ENCODE measurements around the gene CITED2.
A peak's percentile ranks its signal among the peaks of the same experiment; 100 is the strongest.
"Not testable (repeated sequence)": the region's sequence is repeated elsewhere in the genome, so short reads cannot be mapped to it uniquely, and the experiment has no call there.

CITED2 gene

DNA sequence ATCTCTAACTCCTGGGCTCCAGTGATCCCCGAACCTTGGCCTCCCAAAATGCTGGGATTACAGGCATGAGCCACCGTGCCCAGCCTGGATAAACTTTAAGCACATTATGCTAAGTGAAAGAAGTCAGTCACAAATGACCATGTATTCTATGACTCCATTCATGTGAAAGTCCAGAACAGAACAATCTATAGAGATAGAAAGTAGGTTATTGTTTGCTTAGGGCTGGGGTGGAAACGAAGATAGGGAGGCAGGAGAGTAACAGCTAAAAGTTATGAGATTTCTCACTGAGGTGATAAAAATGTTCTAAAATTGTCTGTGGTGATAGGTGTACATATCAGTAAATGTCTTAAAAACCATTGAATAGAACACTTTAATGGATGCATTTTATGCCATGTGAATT is 40.9 kb upstream of the CITED2 start:
- H3K4me3 ChIP-seq (replicated peaks; ENCODE audit: low read depth, low read length): no peak overlapping the region
- no peak for DNase-seq (ENCODE audit: extremely low read depth, low read depth)
- TF ChIP-seq, protein P1, sequence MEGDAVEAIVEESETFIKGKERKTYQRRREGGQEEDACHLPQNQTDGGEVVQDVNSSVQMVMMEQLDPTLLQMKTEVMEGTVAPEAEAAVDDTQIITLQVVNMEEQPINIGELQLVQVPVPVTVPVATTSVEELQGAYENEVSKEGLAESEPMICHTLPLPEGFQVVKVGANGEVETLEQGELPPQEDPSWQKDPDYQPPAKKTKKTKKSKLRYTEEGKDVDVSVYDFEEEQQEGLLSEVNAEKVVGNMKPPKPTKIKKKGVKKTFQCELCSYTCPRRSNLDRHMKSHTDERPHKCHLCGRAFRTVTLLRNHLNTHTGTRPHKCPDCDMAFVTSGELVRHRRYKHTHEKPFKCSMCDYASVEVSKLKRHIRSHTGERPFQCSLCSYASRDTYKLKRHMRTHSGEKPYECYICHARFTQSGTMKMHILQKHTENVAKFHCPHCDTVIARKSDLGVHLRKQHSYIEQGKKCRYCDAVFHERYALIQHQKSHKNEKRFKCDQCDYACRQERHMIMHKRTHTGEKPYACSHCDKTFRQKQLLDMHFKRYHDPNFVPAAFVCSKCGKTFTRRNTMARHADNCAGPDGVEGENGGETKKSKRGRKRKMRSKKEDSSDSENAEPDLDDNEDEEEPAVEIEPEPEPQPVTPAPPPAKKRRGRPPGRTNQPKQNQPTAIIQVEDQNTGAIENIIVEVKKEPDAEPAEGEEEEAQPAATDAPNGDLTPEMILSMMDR (IDR thresholded peaks at IDR 0.05; ENCODE audit: low read depth, low read length, missing control alignments): no peak

DNA sequence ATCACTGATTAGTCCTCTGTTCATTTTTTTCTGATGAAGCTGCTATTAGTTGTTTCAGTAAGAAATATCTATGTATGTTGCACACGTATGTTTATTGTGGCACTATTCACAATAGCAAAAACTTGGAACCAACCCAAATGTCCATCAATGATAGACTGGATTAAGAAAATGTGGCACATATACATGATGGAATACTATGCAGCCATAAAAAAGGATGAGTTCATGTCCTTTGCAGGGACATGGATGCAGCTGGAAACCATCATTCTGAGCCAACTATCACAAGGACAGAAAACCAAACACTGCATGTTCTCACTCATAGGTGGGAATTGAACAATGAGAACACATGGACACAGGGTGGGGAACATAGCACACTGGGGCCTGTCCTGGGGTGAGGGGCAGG is 37.7 kb upstream of the CITED2 start:
- H3K4me3 ChIP-seq (replicated peaks; ENCODE audit: low read depth, low read length); DNase-seq (ENCODE audit: extremely low read depth, low read depth): not testable (repeated sequence)

DNA sequence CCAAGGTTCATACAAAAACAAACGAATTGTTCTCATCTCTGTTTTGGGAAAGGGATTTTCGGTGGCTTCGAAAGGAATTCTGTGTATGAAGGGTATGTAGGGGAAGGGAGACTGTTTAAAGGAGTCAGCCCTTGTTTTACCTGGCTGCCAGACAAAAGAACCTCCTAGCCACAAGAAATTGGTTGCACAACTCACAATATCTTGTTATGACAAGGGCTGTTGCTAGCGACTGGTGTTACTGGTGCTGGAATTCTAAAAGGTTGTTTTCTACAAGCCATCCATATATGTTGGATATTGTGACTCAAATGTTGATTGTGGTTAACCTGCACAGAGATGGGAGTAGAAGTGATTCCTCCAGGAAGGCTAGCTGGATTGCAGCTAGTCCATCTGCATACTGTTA is 34.6 kb upstream of the CITED2 start:
- no peak for DNase-seq (ENCODE audit: extremely low read depth, low read depth)
- H3K4me3 ChIP-seq (replicated peaks; ENCODE audit: low read depth, low read length): no peak overlapping the region
- TF ChIP-seq, protein P1 (IDR thresholded peaks at IDR 0.05; ENCODE audit: low read depth, low read length, missing control alignments): no peak

DNA sequence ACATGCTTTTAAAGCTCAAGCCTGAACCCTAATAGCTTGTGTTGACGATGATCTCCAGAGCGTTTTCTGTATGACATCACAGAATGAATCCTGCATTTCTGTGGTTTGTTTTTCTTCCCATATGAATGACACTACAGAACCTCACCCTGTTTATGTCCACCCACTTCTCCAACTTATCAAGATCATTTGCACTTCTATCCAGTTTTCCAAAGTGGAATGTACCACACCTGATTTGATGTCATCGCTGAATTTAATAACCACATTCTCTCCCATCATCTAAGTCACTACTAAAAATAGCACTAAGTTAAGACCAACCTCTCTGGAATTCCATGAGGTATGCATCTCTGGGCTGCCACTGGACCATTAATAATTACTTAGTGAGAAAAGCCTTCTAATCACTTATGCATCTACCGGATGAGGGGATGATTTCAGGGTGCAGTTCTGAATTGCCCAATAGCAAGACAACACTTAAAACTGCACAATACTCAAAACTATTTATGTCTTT is 33.3 kb upstream of the CITED2 start:
- DNase-seq (ENCODE audit: extremely low read depth, low read depth): peak; percentile 52
- TF ChIP-seq, protein P1 (IDR thresholded peaks at IDR 0.05; ENCODE audit: low read depth, low read length, missing control alignments): no peak
- H3K4me3 ChIP-seq (replicated peaks; ENCODE audit: low read depth, low read length): no peak overlapping the region

DNA sequence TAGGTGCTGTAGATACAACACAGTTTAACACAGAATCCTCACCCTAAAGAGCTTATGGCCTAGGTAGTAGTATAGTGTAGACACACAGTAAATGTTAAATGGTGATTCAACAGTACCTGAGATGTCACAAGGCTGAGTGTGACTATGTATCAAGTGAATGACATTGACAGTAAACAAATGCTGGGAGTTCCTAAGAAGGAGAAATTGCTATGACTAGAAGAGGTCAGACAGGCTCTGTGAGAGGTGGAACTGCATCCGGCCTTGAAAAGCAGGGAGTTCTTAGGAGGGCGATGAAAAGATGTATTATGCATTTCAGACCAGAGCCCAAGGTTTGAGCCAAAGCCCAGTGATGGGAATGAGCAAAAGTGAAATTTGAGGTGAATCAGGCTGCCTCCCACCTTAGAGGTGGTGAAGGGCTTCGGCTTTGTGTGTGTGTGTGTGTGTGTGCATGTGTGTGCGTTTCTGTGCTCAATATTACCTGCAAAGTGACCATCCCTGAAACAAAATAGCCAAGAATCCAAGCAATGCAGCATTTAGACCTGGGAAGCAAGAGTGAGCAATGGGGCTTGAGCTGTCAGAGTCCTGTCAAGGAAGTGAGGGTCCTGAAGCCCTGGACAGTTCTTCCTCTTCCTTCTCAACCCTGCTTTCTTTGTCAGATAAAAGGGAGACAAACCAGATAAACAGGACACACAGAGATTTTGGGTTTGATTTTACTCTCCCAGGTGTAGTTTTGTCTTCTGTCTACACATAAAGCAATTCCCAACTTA is 32.3 kb upstream of the CITED2 start:
- TF ChIP-seq, protein P1 (IDR thresholded peaks at IDR 0.05; ENCODE audit: low read depth, low read length, missing control alignments): no peak
- DNase-seq (ENCODE audit: extremely low read depth, low read depth): no peak
- H3K4me3 ChIP-seq (replicated peaks; ENCODE audit: low read depth, low read length): no peak overlapping the region

DNA sequence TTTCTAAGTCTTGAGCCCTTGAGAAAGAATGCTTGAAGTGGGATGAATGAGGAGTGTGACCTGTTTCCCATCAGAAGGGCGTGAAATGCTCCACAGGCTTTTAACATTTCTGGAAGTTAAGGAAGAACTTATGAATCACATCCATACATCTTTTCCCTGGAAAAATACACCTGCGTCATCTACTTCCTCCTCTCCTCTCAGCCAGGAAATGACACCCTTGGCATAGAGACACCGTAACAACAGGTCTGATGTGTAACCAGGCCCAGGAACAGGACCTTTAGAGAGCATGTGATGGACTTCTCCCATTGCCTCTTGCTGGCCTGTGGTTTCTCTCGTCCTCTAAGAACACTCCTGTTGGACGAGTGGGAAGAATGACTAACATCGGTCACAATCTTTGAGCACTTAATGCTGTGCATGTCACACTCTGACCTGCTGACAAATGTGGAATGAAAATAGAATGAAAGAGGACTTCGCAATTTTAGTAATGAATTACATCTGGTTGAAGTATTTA is 28.5 kb upstream of the CITED2 start:
- no peak overlapping the region for H3K4me3 ChIP-seq (replicated peaks; ENCODE audit: low read depth, low read length)
- TF ChIP-seq, protein P1 (IDR thresholded peaks at IDR 0.05; ENCODE audit: low read depth, low read length, missing control alignments): no peak
- peak; percentile 81 for DNase-seq (ENCODE audit: extremely low read depth, low read depth)

DNA sequence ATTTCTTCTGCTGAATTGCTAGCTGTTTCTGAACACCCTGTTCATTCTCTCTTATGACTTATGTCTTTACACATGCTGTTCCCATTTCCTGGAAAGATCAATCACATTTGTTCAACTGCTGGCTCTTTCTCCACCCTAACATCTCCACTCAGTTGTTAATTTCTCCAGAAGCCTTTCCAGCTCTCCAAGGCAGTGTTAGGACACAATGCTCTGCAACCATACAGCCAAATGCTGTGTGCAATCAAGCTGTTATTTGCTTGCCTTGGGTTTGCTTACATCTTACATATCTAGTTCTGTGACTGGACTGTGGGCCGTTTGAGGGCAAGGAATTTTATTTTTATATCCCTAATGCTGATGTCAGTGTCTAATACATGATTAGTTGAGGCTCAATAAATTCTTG is 24.2 kb upstream of the CITED2 start:
- no peak overlapping the region for H3K4me3 ChIP-seq (replicated peaks; ENCODE audit: low read depth, low read length)
- TF ChIP-seq, protein P1 (IDR thresholded peaks at IDR 0.05; ENCODE audit: low read depth, low read length, missing control alignments): no peak
- DNase-seq (ENCODE audit: extremely low read depth, low read depth): no peak
